ENCODE data around the gene ITIH4.

DNA sequence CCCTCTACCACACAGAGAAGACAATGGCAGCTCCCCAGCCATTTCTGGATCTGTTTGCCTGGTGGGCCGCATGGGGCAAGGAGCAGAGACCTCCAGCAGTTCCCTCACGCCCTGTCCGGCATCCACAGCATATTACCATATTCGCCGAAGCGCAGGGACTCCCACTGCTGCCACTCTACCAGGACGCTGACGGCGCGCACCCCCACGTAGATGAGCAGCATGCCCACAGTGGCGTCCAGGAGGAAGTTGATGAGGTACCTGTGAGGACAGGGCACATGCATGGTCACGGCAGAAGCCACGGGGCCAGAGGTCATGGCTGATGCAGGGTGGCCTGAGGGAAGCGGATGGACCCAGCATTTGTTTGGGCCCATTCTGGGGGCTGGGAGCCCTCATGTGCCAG lies 19.2 kb upstream of the ITIH4 start:
- TF ChIP-seq, protein P1, sequence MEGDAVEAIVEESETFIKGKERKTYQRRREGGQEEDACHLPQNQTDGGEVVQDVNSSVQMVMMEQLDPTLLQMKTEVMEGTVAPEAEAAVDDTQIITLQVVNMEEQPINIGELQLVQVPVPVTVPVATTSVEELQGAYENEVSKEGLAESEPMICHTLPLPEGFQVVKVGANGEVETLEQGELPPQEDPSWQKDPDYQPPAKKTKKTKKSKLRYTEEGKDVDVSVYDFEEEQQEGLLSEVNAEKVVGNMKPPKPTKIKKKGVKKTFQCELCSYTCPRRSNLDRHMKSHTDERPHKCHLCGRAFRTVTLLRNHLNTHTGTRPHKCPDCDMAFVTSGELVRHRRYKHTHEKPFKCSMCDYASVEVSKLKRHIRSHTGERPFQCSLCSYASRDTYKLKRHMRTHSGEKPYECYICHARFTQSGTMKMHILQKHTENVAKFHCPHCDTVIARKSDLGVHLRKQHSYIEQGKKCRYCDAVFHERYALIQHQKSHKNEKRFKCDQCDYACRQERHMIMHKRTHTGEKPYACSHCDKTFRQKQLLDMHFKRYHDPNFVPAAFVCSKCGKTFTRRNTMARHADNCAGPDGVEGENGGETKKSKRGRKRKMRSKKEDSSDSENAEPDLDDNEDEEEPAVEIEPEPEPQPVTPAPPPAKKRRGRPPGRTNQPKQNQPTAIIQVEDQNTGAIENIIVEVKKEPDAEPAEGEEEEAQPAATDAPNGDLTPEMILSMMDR (conservative IDR thresholded peaks at IDR 0.05 in 1 of 2, IDR thresholded peaks at IDR 0.05 in 1 of 2; ENCODE audit: extremely low read depth in 1 of 2, insufficient read depth in 1 of 2, low read depth in 1 of 2, low read length in 2 of 2) = no peak
- no peak for TF ChIP-seq EZH2 (IDR thresholded peaks at IDR 0.05; ENCODE audit: borderline replicate concordance, low read length)
